Muscle of back (tissue), 11 donors: ENCODE measurements around the gene TMEM203. TPM values are rescaled to one million over a fixed set of nuclear protein-coding genes. Genes with fewer than 3 reads are reported as not detected.

Source experiments
- DNase-seq, 3 donors: peaks; one replicate each; pipeline versions ENCODE4 v3.0.0 to v3.0.0-alpha.2; 2013
- polyA plus RNA-seq, 10 donors: library from polyadenylated mRNA; unstranded; fragments of 120-200 nt; gene quantifications; one replicate each; pipeline ENCODE4 v1.2.1, GENCODE V29; 2013; ENCODE audit not compliant: insufficient read length in 10 of 10

TMEM203 gene
- polyA plus RNA-seq, 10 donors, result 30.3 to 36.7 (median 32.2) TPM

DNA sequence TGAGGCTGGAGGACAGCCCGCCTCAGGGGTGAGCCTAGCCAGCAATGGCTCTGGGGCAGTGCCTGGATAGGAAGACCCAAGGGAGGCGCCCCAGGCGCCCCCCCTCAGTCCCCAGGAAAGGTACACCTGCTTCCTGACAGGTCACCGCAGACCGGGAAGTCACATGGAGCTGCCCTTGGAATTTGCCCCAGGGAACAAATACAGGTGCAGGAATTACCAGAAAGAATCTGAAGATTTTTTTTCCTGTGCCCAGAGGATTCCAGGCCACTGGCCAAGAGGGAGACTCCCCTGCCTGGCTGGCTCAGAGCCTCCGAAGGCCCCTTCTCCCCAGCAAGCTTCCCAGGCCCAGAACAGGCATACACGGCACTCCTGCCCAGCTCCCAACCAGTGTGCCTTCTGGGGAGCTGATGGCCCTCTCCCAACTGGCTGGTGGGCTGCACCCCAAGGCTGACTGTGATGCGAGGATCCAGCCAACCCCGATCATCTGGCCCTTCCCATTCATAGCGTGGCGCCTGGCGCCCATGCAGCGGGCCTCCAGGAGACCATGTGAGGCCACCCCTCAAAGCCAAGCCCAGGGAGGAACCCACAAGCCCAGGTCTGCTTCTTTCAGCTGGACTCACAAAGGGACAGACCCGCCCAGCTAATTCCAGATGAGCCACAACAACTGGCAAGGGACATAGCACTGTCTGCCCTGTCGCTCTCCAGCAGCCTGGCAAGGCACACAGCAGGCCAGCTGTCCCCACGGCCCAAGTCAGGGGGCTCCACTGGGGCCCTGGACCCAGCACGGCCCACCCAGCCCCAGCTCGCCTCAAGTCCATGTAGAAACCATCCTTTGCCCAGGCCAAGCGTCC lies 7.2 kb downstream of the TMEM203 start:
- DNase-seq, result no peak

DNA sequence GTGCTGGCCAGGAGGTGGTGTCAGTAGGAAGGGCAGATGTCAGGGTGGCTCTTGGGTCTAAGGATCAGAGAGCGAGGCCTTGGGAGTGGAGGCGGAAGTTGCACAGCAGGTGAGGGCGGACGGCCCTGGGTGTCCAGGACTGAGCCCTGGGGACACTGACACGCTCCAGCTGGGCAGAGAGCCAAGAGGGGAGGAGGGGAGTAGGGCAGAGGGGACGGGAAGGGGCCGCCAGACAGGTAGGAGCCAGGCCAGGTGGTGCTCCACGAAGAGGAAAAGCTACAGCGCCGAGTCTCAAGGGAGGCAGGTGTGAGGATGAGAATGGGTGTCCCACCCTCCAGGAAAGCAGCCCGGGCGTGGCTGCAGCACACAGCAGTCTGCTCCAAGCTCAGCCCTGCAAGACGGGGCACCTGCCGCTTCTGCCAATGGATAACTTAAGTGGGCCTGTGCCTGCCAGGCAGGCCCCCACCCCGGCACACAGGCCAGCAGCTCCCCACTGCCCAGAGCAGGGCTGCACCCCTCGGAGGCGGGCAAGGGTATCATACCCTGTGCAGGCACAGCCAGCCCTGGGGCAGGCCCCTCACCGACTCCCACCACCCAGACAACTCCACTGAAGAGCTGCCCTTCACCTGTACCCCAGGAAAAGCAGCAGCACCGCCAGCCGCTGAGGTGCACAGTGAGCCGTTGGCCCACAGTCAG lies 9.8 kb downstream of the TMEM203 start:
- DNase-seq, result no peak

DNA sequence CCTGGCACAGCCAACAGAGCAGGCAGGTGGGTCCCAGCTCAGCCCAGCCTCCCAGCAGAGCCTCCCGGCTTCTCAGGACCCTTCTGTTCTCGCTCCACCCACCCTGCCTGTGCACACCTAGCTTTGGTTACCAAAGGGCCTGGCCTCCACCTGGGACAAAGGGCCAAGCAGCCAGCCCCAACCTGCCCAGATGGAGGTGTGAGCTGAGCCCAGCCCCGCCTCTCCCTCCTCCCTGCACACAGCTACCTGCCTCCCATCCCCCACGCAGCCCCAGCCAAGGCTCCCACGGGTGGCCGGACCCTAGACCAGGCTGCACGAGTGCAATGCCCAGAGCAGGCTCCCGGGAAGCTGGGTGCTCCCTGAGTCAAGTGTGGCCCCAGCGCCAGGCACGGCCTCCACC lies 10.5 kb downstream of the TMEM203 start:
- no peak for DNase-seq

DNA sequence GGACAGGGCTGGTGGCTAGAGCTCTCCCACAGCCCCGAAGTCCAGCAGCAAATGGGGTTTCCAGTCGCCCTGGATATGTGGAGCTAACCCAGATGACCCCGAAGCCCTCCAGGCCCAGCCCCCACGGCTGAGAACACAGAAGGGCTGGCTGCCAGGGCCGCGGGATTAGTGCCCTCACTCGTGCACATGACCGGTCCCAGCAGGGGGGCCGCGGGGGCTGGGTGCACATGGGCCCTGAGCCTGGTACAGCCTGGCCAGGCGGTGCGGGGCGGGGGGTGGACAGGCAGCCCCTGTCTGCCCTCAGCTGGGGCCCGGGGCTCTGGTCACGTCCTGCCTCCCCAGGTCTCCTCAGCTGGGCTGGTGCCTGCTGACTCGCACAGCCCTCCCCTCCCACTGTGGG lies 11.1 kb downstream of the TMEM203 start:
- no peak for DNase-seq

DNA sequence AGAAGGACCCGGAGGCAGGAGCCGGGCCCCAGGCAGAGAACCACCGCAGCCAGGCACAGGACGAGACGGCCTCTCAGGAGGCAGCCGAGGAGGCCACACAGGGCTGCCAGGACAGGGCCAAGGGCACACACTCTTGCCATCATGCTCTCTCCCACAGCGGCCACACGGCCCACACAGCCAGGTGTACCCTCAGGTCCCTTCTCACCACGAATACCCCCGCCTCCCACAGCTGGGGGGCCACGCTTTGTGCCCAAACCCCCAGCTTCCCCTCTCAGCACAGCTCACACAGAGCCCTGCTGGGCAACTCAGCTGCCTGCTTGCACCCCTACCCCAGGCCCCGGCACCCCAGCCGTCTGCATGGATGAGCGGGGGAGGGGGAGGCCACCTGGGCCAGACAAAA lies 11.7 kb downstream of the TMEM203 start:
- DNase-seq, result no peak

DNA sequence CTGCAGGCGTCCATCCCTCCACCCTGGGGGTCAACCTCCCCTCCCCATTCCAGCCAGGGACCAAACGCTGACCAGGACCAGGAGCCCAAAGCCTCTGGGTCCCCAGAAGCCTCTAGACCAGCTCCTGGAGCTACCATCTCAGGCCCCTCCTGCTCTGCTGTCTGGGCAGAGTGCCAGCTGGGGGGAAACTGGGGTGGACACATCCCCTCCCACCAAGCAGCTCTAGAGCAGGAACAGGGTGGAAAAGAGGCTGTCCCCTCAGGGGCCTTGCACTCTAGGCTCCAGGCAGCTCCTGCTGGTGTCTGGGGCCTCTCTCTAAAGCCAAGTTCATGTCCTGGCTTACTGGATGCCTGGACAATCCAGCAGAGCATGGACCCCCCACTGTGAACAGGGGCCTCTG lies 12.6 kb downstream of the TMEM203 start:
- no peak for DNase-seq

DNA sequence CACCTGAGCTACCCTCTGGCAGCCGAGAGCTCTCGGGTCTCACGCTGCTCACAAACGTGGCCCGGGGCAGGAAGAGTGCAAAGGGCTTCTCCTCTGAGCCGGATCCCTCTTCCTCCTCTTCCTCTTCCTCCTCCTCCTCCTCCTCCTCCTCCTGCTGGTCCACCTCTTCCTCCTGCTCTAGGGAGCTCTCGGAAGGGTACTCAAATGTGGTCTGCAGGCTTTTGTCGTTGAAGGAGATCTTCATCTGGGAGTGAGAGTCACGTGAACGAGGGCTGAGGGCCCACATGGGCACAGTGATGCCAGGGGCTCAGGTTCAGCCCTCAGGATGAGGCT lies 13.0 kb downstream of the TMEM203 start:
- no peak for DNase-seq

DNA sequence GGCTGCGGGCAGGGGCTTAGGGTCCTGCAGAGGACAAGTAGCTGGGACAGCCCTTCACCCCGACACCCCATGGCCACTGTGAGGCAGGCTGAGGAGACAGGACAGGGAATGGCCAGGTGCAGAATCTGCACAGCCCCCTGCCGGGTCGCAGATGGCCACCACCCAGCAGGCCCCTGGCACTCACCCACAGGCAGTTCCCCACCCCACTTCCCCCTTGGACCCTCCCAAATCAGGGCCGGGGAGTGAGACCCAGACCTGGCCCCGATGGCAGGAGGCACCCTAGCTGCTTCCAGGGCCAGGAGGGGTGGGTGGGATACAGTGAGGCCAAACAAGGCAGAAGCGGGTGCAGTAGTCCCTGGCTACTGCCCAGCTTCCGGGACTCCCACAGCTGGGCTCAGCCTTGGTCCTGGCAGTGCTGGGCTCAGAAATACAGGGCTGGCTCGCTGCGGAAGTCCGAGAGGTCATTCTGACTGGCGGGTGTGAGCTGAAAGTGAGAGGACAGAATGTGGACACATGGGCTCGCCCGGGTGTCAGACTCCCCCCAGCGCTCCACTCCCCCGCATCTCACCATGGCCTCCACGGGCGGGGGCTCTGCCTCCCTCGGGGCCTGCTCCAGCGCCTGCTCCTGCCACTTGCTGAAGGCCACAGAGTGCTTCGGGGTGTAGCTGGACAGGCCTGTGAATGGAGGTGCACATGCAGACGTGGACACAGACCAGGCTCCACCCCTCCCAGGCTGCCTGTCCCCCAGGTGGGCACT lies 13.6 kb downstream of the TMEM203 start:
- no peak for DNase-seq

DNA sequence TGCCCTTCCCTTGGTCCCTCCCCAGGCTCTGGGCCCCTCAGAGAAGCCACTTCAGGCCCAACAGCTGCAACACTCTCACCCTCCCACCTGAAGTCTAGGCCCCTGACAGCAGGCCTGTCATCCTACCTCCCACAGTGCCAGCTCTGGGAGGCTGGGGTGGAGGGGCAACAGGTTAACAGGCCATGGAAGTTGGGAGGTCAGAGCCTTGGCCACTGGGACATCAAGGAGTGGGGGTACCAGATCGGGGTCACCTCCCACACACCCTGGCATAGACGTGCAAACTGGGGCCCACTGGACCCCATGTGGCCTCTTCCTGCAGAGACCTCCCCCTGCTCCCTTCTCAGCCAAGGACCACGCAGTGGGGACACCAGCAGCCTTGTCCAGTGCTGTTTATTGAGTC lies 14.2 kb downstream of the TMEM203 start:
- no peak for DNase-seq

DNA sequence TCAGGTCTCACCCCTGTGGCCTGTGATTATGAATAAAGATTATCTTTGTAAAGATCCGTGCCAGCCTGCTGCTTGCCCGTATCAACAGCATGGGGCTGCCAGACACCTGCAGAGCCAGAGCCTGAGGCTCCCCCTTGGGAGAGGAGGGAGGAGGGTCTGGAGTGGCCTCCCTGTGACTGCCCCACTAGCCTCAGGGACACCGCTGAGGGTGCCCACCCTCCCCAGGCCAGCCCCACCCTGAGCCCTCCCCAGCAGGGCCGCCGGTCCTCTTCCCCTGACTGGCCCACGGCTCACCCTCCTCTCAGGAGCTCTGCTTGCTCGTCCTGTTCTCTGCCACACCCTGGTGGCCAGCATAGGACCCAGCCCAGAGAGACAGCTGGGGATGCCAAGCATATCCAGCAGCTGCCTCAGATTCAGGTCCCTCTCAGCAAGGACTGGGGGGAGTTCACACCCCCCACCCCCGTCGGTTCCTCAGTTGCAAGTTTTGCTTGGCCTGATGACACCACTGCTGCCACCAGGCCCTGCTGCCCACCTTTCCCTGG lies 15.1 kb downstream of the TMEM203 start:
- no peak for DNase-seq

DNA sequence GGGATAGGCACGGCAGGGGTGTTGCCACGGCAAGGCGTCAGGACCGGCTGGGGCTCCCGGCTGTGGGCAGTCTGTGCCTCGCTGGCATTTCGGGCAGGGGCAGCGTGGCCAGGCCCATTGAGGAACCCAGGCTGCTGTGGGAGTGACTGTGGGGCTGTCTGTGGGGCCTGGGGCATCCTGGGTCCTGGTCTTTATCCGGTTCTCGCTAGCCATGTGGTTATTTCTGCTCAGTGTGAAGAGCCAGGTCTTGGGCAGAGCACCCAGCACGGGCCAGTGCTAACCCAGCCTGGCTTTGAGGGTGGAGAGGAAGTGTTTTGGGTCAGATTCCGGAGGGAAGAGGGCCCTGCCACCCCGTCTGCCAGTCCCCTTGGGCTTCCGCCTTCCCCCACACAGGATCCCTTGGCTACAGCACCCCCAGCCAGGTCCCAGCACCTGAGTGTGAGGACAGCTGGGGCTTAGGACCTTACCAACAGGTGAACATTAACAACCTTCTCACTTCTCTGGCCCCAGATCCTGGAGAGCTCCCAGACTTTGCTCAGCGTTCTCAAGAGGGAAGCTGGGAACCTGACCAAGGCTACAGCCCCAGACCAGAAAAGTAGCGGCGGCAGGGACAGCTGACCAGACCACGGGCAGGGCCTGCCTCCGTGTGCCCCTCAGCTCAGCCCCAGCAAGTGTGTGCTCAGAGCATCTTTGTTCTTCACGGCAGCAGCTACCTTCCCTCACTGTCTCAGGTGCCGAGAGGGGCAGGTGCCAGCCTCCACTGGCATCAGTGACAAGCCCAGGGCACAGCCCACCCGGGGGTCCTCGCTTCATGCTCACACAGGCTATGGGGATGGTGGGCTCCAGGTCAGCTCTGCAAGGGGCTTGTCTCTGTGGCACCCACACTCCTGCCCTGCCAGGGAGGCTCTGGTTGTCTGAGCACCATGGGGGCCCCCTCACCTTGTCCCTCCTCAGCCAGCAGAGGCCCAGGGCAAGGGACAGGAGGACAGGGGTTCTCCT lies 15.9 kb downstream of the TMEM203 start:
- DNase-seq, result no peak

DNA sequence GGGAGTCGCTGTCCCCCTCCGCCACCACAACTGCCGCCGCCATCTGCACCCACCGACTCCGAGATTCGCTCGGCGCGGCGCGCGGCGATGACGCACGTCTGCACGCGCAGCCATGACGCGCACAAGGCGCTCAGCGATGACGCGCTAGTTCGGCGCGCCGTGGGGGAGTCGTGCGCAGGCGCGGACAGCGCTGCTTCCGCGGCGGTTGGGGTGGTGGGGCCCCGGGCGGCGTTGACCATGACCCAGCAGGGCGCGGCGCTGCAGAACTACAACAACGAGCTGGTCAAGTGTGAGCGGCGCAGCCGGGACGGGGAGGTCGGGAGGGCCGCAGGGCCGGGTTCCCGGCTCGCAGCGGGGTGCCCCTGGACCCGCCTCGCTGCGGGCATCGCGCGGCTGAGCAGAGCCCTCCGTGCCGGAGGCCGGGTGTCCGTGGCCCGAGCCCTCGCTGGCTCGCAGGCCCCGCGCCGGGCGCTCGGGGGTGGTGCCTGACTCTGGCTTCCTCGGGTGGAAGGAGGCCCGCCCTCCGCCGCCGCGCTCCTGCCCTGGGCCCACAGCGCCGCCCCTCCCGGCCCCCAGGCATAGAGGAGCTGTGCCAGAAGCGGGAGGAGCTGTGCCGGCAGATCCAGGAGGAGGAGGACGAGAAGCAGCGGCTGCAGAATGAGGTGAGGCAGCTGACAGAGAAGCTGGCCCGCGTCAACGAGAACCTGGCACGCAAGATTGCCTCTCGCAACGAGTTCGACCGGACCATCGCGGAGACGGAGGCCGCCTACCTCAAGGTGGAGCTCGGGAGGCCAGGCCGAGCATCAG lies 16.8 kb downstream of the TMEM203 start, which contains the start of the genes ANAPC2 and SSNA1:
ANAPC2 (minus strand) TSS at position 71 of the 807 bp plus-strand sequence; CDS start at position 43, 28 bp downstream.
SSNA1 (plus strand) TSS at position 187 of the 807 bp plus-strand sequence; CDS start at position 238, 51 bp downstream.
- peak; percentile 94 to 99 (median 99) for DNase-seq

DNA sequence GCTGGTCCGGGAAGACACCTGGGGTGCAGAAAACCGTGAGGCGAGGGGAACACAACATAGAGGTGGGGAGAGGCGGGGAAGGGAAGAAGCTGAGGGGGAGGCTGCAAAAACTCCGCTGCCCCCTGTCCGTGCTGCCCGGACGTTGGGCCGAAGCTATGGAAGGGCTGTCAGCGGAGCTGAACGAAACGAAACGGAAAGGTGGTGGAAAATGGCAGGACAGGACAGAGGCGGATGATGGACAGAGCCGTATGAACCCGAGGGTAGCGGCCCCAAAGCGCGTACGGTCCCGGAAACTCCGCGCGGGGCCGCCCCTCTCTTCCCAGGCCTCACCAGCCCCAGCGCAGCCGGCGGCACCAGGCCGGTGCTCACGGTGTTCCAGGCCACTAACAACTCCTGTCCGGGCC lies 17.4 kb downstream of the TMEM203 start:
- DNase-seq, result no peak

DNA sequence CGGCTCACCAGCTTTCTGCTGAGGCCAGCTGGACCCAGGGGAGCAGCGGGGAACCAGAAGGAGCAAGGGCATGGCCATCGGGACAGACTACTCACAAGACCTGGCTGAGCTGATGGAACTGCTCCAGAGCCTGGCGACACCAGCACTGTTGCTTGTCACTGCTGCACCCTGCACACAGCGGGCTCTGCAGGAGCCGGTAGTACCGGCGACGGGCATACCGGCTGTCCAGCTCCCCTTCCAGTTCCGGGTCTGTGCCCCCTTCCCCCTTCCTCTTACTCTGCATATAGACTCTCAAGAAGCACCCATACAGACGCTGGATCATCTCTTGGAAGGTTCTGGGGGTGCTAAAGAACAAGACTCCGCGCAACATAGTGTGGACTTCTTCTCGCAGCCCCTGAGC lies 18.1 kb downstream of the TMEM203 start:
- no peak for DNase-seq

DNA sequence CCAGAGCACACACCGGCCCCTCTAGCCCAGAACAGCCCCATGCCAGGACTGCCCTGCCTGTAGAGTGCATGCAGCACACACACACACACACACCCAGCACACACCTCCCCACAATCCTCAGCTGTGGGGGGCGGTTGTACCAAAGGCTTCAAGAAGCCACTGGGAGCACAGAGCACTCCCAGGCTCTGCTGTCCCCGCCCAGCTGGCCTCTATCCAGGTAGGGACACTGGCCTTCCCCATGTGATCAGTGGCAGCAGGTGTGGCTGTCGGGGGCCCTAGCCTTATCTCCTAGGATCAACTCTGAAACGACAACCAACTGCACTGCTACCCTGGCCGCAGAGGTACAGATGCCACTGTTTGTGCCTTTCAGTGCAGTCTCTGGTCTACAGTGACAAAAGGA lies 19.1 kb downstream of the TMEM203 start:
- no peak for DNase-seq

DNA sequence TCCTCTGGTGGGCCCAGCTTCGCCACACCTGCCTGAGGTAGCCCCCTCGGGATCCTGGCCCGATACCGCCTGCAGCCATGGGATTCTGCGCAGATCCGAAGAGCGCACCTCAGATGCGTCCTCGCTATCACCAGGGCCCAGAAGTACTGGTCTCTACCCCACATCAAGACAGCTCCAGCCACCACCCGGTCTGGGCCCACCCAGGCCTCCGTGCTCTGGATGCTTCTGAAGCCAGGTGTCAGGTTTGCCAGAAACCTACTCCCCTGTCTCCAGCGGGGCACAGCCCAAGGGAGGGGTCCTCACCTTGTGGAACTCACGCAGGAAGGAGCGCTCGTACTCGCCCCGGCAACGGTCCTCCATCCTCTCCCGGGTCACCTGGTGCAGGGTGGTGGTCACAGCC lies 19.5 kb downstream of the TMEM203 start:
- no peak for DNase-seq

DNA sequence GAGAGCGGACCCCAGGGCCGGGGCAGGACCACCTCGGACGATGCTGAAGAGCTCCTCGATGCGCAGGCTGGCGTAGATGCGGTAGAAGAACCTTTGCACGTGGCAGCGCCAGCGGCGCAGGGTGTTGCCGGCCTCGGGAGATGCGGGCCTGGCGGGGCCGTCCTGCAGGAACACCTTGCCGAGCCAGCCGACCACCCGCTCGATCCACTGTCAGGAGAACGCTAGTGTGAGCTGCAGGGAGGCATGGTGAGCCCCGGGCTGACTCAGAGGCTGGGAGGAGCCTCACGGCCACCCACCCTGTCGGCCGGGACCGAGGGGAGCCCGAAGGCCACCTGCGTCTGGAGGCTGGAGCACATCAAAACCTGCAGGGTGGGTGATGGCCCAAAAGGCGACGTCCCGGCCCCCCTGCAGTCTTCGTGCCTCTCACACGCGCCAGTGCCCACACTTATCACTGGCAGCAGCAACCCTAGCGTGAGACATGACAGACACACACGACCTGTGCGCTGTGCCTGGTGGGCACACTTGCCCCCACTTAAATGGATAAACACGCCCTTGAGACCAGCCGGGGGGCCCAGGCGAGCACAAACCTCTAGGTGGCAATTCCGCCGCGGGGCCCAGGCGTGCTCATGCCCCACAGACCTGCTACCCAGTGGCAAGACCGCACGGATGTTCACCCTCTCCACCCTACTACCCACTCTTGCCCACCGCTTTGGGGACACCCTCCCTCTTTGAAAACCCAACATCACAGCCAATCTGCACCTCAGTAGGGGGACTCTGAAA lies 20.4 kb downstream of the TMEM203 start:
- no peak for DNase-seq

DNA sequence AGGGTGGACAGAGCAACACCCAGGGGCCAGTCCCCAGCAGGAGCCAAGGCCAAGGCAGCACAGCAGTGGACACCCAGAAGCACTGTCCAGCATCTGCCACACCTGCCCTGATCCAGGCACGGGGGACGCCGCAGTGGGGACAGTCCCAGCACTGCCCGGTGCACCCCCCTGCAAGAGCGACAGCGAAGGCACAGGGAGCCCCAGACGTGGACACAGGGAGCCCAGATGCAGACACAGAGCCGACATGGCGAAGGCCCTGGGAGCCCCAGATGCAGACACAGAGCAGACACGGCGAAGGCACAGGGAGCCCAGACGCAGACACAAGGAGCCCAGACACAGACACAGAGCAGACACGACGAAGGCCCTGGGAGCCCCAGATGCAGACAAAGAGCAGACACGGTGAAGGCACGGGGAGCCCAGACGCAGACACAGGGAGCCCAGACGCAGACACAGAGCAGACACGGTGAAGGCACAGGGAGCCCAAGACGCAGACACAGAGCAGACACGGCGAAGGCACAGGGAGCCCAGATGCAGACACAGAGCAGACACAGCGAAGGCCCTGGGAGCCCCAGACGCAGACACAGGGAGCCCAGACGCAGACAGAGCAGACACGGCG lies 21.4 kb downstream of the TMEM203 start:
- no peak for DNase-seq

DNA sequence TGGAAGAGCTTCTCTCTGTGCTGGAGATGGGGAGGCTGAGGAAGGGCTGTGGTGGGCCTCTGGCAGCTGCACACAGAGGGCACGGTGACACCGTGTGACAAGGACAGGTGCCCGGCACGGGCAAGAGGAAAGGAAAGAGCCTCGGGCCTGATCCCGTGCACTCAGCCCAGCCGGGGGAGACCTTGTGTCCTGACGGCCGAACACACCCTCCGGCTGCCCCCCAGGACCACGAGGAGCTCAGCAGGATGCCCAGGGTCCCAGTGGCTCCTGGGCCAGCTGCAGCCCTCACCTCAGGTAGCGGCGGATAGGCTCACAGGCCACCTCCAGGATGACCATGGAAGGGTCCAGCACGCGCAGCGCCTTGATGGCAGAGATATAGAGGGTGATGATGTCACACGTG lies 22.6 kb downstream of the TMEM203 start:
- no peak for DNase-seq
